ENCODE data around the gene RBM27. TPM values are rescaled to one million over a fixed set of nuclear protein-coding genes. Genes with fewer than 3 reads are reported as not detected.

The RBM27 gene
- total and polyA plus RNA-seq, 2 of the 4 experiments (the other 2 are of a cell fraction): 7.7 to 19.2 TPM

- no peak overlapping the region for H4K5ac ChIP-seq (ENCODE audit: low read depth, low read length)
- H2BK120ac ChIP-seq (ENCODE audit: low read depth, low read length): no peak overlapping the region
- H2AK9ac ChIP-seq (replicated peaks; ENCODE audit: low read depth, low read length, poor library complexity): no peak overlapping the region
- TF ChIP-seq SMC3 (IDR thresholded peaks at IDR 0.05; ENCODE audit: low read depth, low read length): no peak
- no peak for TF ChIP-seq MAZ (IDR thresholded peaks at IDR 0.05; ENCODE audit: borderline replicate concordance, low read depth, low read length)
- TF ChIP-seq, protein P1, sequence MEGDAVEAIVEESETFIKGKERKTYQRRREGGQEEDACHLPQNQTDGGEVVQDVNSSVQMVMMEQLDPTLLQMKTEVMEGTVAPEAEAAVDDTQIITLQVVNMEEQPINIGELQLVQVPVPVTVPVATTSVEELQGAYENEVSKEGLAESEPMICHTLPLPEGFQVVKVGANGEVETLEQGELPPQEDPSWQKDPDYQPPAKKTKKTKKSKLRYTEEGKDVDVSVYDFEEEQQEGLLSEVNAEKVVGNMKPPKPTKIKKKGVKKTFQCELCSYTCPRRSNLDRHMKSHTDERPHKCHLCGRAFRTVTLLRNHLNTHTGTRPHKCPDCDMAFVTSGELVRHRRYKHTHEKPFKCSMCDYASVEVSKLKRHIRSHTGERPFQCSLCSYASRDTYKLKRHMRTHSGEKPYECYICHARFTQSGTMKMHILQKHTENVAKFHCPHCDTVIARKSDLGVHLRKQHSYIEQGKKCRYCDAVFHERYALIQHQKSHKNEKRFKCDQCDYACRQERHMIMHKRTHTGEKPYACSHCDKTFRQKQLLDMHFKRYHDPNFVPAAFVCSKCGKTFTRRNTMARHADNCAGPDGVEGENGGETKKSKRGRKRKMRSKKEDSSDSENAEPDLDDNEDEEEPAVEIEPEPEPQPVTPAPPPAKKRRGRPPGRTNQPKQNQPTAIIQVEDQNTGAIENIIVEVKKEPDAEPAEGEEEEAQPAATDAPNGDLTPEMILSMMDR (conservative IDR thresholded peaks at IDR 0.05; ENCODE audit: low read depth, low read length): no peak
- no peak for TF ChIP-seq RAD21 (IDR thresholded peaks at IDR 0.05; ENCODE audit: low read length)
- TF ChIP-seq, protein P2, sequence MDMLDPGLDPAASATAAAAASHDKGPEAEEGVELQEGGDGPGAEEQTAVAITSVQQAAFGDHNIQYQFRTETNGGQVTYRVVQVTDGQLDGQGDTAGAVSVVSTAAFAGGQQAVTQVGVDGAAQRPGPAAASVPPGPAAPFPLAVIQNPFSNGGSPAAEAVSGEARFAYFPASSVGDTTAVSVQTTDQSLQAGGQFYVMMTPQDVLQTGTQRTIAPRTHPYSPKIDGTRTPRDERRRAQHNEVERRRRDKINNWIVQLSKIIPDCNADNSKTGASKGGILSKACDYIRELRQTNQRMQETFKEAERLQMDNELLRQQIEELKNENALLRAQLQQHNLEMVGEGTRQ (IDR thresholded peaks at IDR 0.05; ENCODE audit: low read depth, low read length): no peak
- no peak for TF ChIP-seq RCOR1 (IDR thresholded peaks at IDR 0.05; ENCODE audit: insufficient replicate concordance, low read length)
- TF ChIP-seq MAFK (IDR thresholded peaks at IDR 0.05; ENCODE audit: low read depth, low read length): no peak
- TF ChIP-seq NFE2L2 (IDR thresholded peaks at IDR 0.05; ENCODE audit: low read depth, low read length): no peak
- TF ChIP-seq ELK1 (IDR thresholded peaks at IDR 0.05; ENCODE audit: borderline replicate concordance, low read depth, low read length): no peak
- no peak for TF ChIP-seq BHLHE40 (IDR thresholded peaks at IDR 0.05; ENCODE audit: low read depth, low read length)
- H3K9me3 ChIP-seq (ENCODE audit: control insufficient read depth, insufficient read depth, low read length): no peaks in the 10 kb centered on the region
- DNase-seq (no peak), ATAC-seq (ENCODE audit: low read depth) (no peak)
- H3K27ac ChIP-seq (ENCODE audit: insufficient read depth, low read length): no peak overlapping the region
- H3K9me1 ChIP-seq (ENCODE audit: insufficient read depth, low read length): no peaks in the 10 kb centered on the region
- H3K27me3 ChIP-seq (ENCODE audit: control insufficient read depth, insufficient read depth, low read length): no peaks in the 10 kb centered on the region
- H4K8ac ChIP-seq (ENCODE audit: low read depth in 2 of 2, low read length in 2 of 2): no peak overlapping the region
- no peak overlapping the region for H3K9ac ChIP-seq (ENCODE audit: low read depth, low read length)
- ChIA-PET POLR2A (ENCODE audit: unreplicated experiment) (no interaction called here), CTCF (no interaction called here)
- dilution Hi-C loops (cut with HindIII; ENCODE audit: low sequenced_read_pairs, unreplicated experiment) (no loop called here), in situ Hi-C loops (cut with MboI; ENCODE audit: low sequenced_read_pairs) (no loop called here), intact Hi-C loops (cut with micrococcal nuclease) (no loop called here)
- no peak overlapping the region for H3K4me2 ChIP-seq (ENCODE audit: low read depth, low read length)
- H2AFZ ChIP-seq (replicated peaks; ENCODE audit: low read length, poor library complexity): no peak overlapping the region
- no peaks in the 10 kb centered on the region for H4K20me1 ChIP-seq (ENCODE audit: insufficient read depth, low read length)
- no peak overlapping the region for H4K91ac ChIP-seq (ENCODE audit: insufficient read depth, low read depth, low read length)
- no peak overlapping the region for H3K14ac ChIP-seq (replicated peaks; ENCODE audit: low read depth, low read length)
- no peak overlapping the region for H3K56ac ChIP-seq (ENCODE audit: extremely low read depth, insufficient read depth, low read length)
- no peak overlapping the region for H3K23ac ChIP-seq (ENCODE audit: low read depth, low read length)
- no peak overlapping the region for H2BK15ac ChIP-seq (ENCODE audit: low read depth, low read length)
- no peak overlapping the region for H3K4ac ChIP-seq (ENCODE audit: low read depth, low read length)
- no peak overlapping the region for H3K18ac ChIP-seq (ENCODE audit: low read depth, low read length)
- H2BK5ac ChIP-seq (ENCODE audit: low read depth, low read length, poor library complexity, severe bottlenecking): no peak overlapping the region
- H2BK20ac ChIP-seq (ENCODE audit: low read depth, low read length): no peak overlapping the region
- WGBS, 2 experiments (ENCODE audit: extremely low coverage in 2 of 2, insufficient read length in 1 of 2): no CpG with 5 or more reads among the region's 5 CpGs
- peaks cover 14% of the 10 kb centered on the region for H3K36me3 ChIP-seq (ENCODE audit: control insufficient read depth, insufficient read depth, low read length)
- no peak overlapping the region for H2AK5ac ChIP-seq (ENCODE audit: low read depth, low read length)
- no TSS peak for BruUV-seq (replicated peaks)
- peaks cover 9 to 16% of the 10 kb centered on the region in 2 experiments for H3K79me1 ChIP-seq (ENCODE audit: low read depth in 1 of 2, low read length in 2 of 2)
- H3K4me3 ChIP-seq (ENCODE audit: insufficient read depth, low read depth, low read length): no peak overlapping the region
- no peaks in the 10 kb centered on the region for H3K4me1 ChIP-seq (ENCODE audit: control insufficient read depth, insufficient read depth, low read length)
Observed at GRCh38 chr5:146248561-146248960, 45.2 kb downstream of the RBM27 start.

Measured in IMR-90 (cell line).